NT2/D1 (cell line): ENCODE results near the gene ZFR2.

Source experiments
- DNase-seq: peaks from one replicate; pipeline ENCODE4 v3.0.0-alpha.2; 2011; ENCODE audit warnings: low read depth, low spot score
- H3K27me3 ChIP-seq: 2 replicates; pipeline ENCODE4 v1.6.0; 2011; ENCODE audit warnings: mild to moderate bottlenecking; ENCODE audit not compliant: insufficient read length, insufficient read depth
- H3K36me3 ChIP-seq: 2 replicates; pipeline ENCODE4 v1.6.1; 2011; ENCODE audit warnings: mild to moderate bottlenecking, low read length, mixed read lengths; ENCODE audit not compliant: insufficient read depth, insufficient read length
- H3K4me1 ChIP-seq: 2 replicates; pipeline ENCODE4 v1.5.1; 2011; ENCODE audit not compliant: insufficient read depth, insufficient read length
- H3K4me3 ChIP-seq: 2 replicates; pipeline ENCODE4 v1.5.1; 2011; ENCODE audit warnings: low read depth; ENCODE audit not compliant: insufficient read length
- H3K9ac ChIP-seq: 2 replicates; pipeline ENCODE4 v1.6.0; 2011; ENCODE audit warnings: low read depth; ENCODE audit not compliant: insufficient read length
- H3K9me3 ChIP-seq: 2 replicates; pipeline ENCODE4 v1.5.1; 2011; ENCODE audit warnings: mild to moderate bottlenecking, low read length; ENCODE audit not compliant: insufficient read depth
- SUZ12 ChIP-seq: IDR thresholded peaks from 2 replicates; pipeline ENCODE4 v1.6.1; 2011; ENCODE audit not compliant: insufficient read length, insufficient read depth; ENCODE audit errors: extremely low read depth
- YY1 ChIP-seq: IDR thresholded peaks from 2 replicates; pipeline ENCODE4 v1.6.1; 2011; ENCODE audit not compliant: insufficient read length, insufficient read depth
- ZNF274 ChIP-seq: IDR thresholded peaks from 2 replicates; pipeline ENCODE4 v1.6.1; 2011; ENCODE audit warnings: mild to moderate bottlenecking, low read depth, low read length

Gene ZFR2

DNA sequence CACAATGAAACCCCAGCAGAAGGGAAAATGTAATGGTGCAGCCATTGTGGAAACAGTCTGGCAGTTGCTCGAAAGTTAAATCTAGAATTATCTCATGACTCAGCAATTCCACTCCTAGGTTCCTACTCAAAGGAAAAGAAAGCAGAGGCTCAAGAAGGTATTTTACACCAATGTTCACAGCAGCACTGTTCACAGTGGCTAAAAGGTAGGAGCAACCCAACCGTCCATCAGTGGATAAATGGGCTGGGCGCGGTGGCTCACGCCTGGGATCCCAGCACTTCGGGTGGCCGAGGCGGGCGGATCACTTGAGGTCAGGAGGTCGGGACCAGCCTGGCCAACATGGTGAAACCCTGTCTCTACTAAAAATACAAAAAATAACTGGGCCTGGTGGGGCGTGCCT is 25.9 kb downstream of the ZFR2 start:
- DNase-seq = no peak
- no peaks in the 10 kb centered on the region for H3K4me1 ChIP-seq
- H3K4me3 ChIP-seq = no peak overlapping the region
- no peak overlapping the region for H3K9ac ChIP-seq
- H3K27me3 ChIP-seq = no peaks in the 10 kb centered on the region
- H3K9me3 ChIP-seq = peaks cover 2% of the 10 kb centered on the region; the same call in 1 of the 2 replicates
- no peak for TF ChIP-seq SUZ12
- TF ChIP-seq ZNF274 = no peak
- no peak for TF ChIP-seq YY1
- H3K36me3 ChIP-seq = no peaks in the 10 kb centered on the region

DNA sequence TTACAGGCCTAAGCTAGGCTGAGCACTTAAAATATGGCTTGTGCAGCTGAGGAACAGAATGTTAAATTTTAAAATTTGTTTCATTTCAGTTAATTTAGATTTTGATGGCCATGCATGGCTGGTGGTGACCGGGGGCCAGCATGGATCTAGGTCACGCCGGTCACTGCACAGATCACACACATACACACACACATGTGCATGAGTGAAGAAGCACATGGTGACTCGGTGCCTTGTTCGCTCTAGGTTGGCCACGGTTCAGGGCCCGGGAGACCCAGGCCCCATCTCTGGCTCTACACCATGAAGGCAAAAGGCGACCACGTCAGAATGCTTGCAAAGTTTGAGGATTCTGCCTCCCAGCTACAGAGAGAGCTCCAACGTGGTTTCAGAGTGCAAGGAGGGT is 28.0 kb downstream of the ZFR2 start:
- TF ChIP-seq SUZ12 (no peak), ZNF274 (no peak)
- Histone ChIP-seq H3K9me3 (peaks cover 10% of the 10 kb centered on the region; the same call in 1 of the 2 replicates), H3K9ac (no peak overlapping the region), H3K4me1 (no peaks in the 10 kb centered on the region), H3K27me3 (no peaks in the 10 kb centered on the region), H3K4me3 (no peak overlapping the region), H3K36me3 (no peaks in the 10 kb centered on the region)
- DNase-seq = no peak

DNA sequence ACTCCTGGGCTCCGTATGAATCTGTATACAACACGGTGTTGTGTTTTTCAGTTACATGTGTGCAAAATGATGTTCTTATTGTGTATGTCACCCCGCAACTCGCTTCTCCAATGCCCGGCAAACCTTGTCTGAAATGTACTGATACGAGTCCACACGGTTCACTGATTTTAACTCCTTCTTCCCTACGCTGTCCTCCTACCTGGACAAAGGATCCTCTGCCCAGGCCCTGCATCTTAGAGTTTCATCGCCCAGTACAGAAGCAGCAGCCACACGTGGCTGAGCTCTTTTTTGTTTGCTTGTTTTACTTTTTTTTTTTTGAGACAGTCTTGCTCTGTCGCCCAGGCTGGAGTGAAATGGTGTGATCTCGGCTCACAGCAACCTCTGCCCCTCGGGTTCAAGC is 28.9 kb downstream of the ZFR2 start:
- TF ChIP-seq YY1 (no peak), ZNF274 (no peak)
- DNase-seq = no peak
- no peaks in the 10 kb centered on the region for H3K27me3 ChIP-seq
- peaks cover 10% of the 10 kb centered on the region; the same call in 1 of the 2 replicates for H3K9me3 ChIP-seq
- H3K4me1 ChIP-seq = no peaks in the 10 kb centered on the region
- H3K9ac ChIP-seq = no peak overlapping the region
- H3K4me3 ChIP-seq = no peak overlapping the region
- no peaks in the 10 kb centered on the region for H3K36me3 ChIP-seq

DNA sequence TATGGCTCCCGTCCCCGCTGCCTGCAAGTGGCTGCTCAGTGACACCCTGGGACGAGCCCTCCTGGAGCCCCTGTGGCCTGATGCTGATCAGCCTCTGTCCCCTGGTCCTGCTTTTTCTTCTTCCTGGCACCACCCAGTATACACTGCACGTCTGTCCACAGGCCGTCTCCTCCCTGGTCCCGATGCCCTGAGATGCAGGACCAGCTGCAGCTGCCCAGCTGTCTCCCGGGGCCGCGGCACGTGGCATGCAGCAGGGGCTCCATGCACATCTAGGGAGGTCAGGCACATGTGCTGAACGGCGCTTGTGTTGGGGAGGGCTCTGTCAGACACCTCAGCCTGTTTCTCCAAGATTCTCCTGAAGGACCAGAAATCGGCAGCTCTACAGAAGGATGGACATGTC is 30.2 kb downstream of the ZFR2 start:
- Histone ChIP-seq H3K27me3 (no peaks in the 10 kb centered on the region), H3K9ac (no peak overlapping the region), H3K9me3 (peaks cover 10% of the 10 kb centered on the region; the same call in 1 of the 2 replicates), H3K4me3 (no peak overlapping the region), H3K36me3 (no peaks in the 10 kb centered on the region), H3K4me1 (peaks cover 5% of the 10 kb centered on the region)
- TF ChIP-seq ZNF274 (no peak), SUZ12 (no peak), YY1 (no peak)
- DNase-seq = no peak

DNA sequence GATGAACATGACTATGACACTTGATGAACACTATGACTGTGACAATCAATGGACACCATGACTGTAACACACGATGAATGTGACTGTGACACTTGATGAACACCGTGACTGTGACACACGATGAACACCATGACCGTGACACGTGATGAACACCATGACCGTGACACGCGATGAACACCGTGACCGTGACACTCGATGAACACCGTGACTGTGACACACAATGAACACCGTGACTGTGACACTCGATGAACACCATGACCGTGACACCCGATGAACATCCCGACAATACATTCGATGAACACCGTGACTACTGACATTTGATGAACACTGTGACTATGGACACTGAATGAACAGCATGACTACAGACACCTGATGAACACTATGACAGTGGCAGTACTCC is 30.9 kb downstream of the ZFR2 start:
- peaks cover 5% of the 10 kb centered on the region for H3K4me1 ChIP-seq
- H3K9me3 ChIP-seq = peaks cover 10% of the 10 kb centered on the region; the same call in 1 of the 2 replicates
- no peak overlapping the region for H3K9ac ChIP-seq
- no peak overlapping the region for H3K4me3 ChIP-seq
- no peak for DNase-seq
- H3K36me3 ChIP-seq = no peaks in the 10 kb centered on the region
- H3K27me3 ChIP-seq = no peaks in the 10 kb centered on the region
- TF ChIP-seq SUZ12 (no peak), ZNF274 (no peak), YY1 (no peak)

DNA sequence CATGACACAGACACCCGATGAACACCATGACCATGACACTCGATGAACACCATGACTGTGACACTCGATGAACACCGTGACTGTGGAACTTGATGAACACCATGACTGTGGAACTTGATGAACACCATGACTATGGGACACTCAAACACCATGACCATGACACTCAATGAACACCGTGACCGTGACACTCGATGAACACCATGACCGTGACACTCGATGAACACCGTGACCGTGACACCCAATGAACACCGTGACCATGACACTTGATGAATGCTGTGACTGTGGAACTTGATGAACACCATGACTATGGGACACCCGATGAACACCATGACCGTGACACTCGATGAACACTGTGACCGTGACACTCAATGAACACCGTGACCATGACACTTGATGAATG is 31.5 kb downstream of the ZFR2 start:
- no peak for DNase-seq
- no peak overlapping the region for H3K9ac ChIP-seq
- H3K4me1 ChIP-seq = peaks cover 5% of the 10 kb centered on the region
- no peaks in the 10 kb centered on the region for H3K36me3 ChIP-seq
- no peaks in the 10 kb centered on the region for H3K27me3 ChIP-seq
- H3K4me3 ChIP-seq = no peak overlapping the region
- peaks cover 10% of the 10 kb centered on the region; the same call in 1 of the 2 replicates for H3K9me3 ChIP-seq
- TF ChIP-seq YY1 = no peak
- no peak for TF ChIP-seq SUZ12
- no peak for TF ChIP-seq ZNF274

DNA sequence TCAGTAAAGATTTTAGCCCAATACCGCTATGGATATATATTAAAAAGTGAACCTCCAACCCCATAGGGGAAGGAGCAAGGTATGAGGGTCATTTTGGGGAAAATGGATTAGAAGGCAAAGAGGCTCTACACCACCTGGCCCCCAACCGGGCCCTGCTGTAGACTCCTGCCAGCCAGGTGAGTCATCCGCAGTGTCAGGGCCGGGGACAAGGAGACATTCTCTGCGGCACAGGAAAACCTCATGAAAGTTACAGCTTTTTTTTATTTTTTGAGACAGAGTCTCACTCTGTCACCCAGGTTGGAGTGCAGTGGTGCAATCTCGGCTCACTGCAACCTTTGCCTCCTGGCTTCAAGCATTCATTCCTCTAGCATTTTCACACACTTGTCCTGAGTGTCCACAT is 32.0 kb downstream of the ZFR2 start:
- no peak for DNase-seq
- Histone ChIP-seq H3K4me3 (no peak overlapping the region), H3K27me3 (no peaks in the 10 kb centered on the region), H3K9ac (no peak overlapping the region), H3K36me3 (no peaks in the 10 kb centered on the region), H3K4me1 (peaks cover 6% of the 10 kb centered on the region), H3K9me3 (peaks cover 10% of the 10 kb centered on the region; the same call in 1 of the 2 replicates)
- TF ChIP-seq SUZ12 (no peak), ZNF274 (no peak), YY1 (no peak)

DNA sequence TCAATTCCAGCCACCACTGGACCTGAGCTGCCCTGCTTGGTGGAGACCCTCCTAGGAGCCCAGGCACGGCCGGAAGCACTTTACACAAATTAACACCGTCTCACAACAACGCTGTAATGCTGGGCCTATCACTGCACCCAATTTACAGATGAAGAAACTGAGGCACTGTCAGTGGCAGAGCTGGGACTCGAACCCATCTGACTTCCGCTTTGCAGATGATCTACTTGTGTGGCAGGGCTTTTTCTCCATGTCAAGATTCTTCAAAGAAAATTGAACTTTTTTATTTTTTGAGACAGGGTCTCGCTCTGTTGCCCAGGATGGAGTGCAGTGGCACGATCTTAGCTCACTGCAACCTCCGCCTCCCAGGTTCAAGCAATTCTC is 33.8 kb downstream of the ZFR2 start:
- H3K9me3 ChIP-seq = peaks cover 10% of the 10 kb centered on the region; the same call in 1 of the 2 replicates
- H3K4me3 ChIP-seq = no peak overlapping the region
- H3K27me3 ChIP-seq = no peaks in the 10 kb centered on the region
- no peak for DNase-seq
- no peak overlapping the region for H3K9ac ChIP-seq
- no peaks in the 10 kb centered on the region for H3K36me3 ChIP-seq
- H3K4me1 ChIP-seq = peaks cover 13% of the 10 kb centered on the region
- no peak for TF ChIP-seq YY1
- no peak for TF ChIP-seq ZNF274
